Panc1 (cell line): ENCODE data around the gene UNC119B. TPM values are rescaled to one million over a fixed set of nuclear protein-coding genes. Genes with fewer than 3 reads are reported as not detected.

Experiments used
- ATAC-seq: fragments of 200-7000 bp; cut with Tn5 transposase; 2 replicates; pipeline ENCODE4 v1.9.1; 2020; ENCODE audit warnings: mild to moderate bottlenecking, moderate library complexity
- BruUV-seq: library from RNA; stranded (reverse); fragments of 400-500 nt; replicated peaks from 2 replicates; lab custom pipeline; 2021; lab: Mats Ljungman, UMichigan
- CTCF ChIA-PET: fragments of 300-600 bp; sonication (Branson Sonifier 250); formaldehyde crosslinking; loops from one replicate; lab custom pipeline; 2022; ENCODE audit warnings: antibody characterized with exemption; lab: Charles Lee
- POLR2A ChIA-PET: fragments of 300-600 bp; sonication (Branson Sonifier 250); formaldehyde crosslinking; loops from one replicate; lab custom pipeline; 2022; ENCODE audit warnings: antibody characterized with exemption; lab: Charles Lee
- DNase-seq: peaks from one replicate; pipeline ENCODE4 v3.0.0-alpha.2; 2010; ENCODE audit warnings: low read depth, low spot score
- H3K27ac ChIP-seq: 2 replicates; pipeline ENCODE4 v1.5.1; 2011; ENCODE audit warnings: mild to moderate bottlenecking, low read length, inconsistent platforms
- H3K27me3 ChIP-seq: fragments of 200-500 bp; sonication (Bioruptor generic); 2 replicates; pipeline ENCODE4 v1.6.0; 2014; ENCODE audit warnings: low read length, inconsistent platforms; ENCODE audit not compliant: control insufficient read depth, insufficient read depth
- H3K36me3 ChIP-seq: fragments of 200-500 bp; sonication (Bioruptor generic); 2 replicates; pipeline ENCODE4 v1.5.1; 2014; ENCODE audit warnings: inconsistent platforms, mild to moderate bottlenecking, low read length, moderate library complexity; ENCODE audit not compliant: control insufficient read depth, insufficient read depth
- H3K4me1 ChIP-seq: 2 replicates; pipeline ENCODE4 v1.5.1; 2011; ENCODE audit warnings: inconsistent platforms, mild to moderate bottlenecking, low read length, moderate library complexity; ENCODE audit not compliant: control insufficient read depth, insufficient read depth
- H3K4me3 ChIP-seq, 2 experiments: 2 replicates each; pipeline ENCODE4 v1.5.1; 2011 to 2012; ENCODE audit warnings: low read depth in 2 of 2, low read length in 2 of 2, mild to moderate bottlenecking in 2 of 2, inconsistent platforms in 1 of 2, moderate library complexity in 1 of 2
- H3K9me3 ChIP-seq: fragments of 200-500 bp; sonication (Bioruptor generic); 2 replicates; pipeline ENCODE4 v1.5.1; 2014; ENCODE audit warnings: low read depth, mild to moderate bottlenecking, inconsistent platforms, low read length, moderate library complexity; ENCODE audit not compliant: control insufficient read depth, insufficient read depth
- CTCF ChIP-seq: fragments of 450-650 bp; IDR thresholded peaks from 2 replicates; pipeline ENCODE4 v1.5.1; 2017; ENCODE audit warnings: mild to moderate bottlenecking
- POLR2AphosphoS5 ChIP-seq: IDR thresholded peaks from 2 replicates; pipeline ENCODE4 v1.6.1; 2012; ENCODE audit warnings: mild to moderate bottlenecking, low read depth, low read length, moderate library complexity
- SIN3A ChIP-seq: IDR thresholded peaks from 2 replicates; pipeline ENCODE4 v1.6.1; 2012; ENCODE audit warnings: low read depth, mild to moderate bottlenecking, low read length, moderate library complexity, borderline replicate concordance; ENCODE audit not compliant: insufficient read depth
- TCF7L2 ChIP-seq: IDR thresholded peaks from 2 replicates; pipeline ENCODE4 v1.6.1; 2011; ENCODE audit warnings: mild to moderate bottlenecking, low read depth, low read length, inconsistent platforms
- in situ Hi-C: cut with HindIII; loops from 2 replicates; pipeline ENCODE4 v1.10.0; 2016; ENCODE audit warnings: low sequenced_read_pairs, low pct_unique_long_range_greater_than_20kb
- intact Hi-C: fragments of 100-400 bp; cut with micrococcal nuclease; formaldehyde crosslinking; loops from one replicate; pipeline ENCODE4 v1.10.0; 2022; ENCODE audit not compliant: unreplicated experiment
- total RNA-seq: library from RNA; stranded (reverse); gene quantifications from one replicate; pipeline ENCODE4 v1.2.1, GENCODE V29; 2021; ENCODE audit not compliant: unreplicated experiment
- TF ChIP-seq, protein P1 (sequence below), 2 experiments: IDR thresholded peaks; 2 replicates each; pipeline ENCODE4 v1.6.1; 2011 to 2012; ENCODE audit warnings: low read depth in 2 of 2, control low read depth in 1 of 2, low read length in 1 of 2, mild to moderate bottlenecking in 1 of 2, moderate library complexity in 1 of 2; ENCODE audit not compliant: insufficient read depth in 1 of 2

UNC119B gene
- total RNA-seq, 1 experiment from 2014 or later: 26.0 TPM

- no peaks in the 10 kb centered on the region for H3K9me3 ChIP-seq
- in situ Hi-C loops: no loop called here
- peaks cover 9% of the 10 kb centered on the region for H3K36me3 ChIP-seq
- peak overlapping the region; percentile 77 to 86 for H3K4me3 ChIP-seq
- TF ChIP-seq POLR2AphosphoS5 (no peak), SIN3A (no peak), TCF7L2 (no peak), CTCF (no peak)
- TF ChIP-seq, protein P1, sequence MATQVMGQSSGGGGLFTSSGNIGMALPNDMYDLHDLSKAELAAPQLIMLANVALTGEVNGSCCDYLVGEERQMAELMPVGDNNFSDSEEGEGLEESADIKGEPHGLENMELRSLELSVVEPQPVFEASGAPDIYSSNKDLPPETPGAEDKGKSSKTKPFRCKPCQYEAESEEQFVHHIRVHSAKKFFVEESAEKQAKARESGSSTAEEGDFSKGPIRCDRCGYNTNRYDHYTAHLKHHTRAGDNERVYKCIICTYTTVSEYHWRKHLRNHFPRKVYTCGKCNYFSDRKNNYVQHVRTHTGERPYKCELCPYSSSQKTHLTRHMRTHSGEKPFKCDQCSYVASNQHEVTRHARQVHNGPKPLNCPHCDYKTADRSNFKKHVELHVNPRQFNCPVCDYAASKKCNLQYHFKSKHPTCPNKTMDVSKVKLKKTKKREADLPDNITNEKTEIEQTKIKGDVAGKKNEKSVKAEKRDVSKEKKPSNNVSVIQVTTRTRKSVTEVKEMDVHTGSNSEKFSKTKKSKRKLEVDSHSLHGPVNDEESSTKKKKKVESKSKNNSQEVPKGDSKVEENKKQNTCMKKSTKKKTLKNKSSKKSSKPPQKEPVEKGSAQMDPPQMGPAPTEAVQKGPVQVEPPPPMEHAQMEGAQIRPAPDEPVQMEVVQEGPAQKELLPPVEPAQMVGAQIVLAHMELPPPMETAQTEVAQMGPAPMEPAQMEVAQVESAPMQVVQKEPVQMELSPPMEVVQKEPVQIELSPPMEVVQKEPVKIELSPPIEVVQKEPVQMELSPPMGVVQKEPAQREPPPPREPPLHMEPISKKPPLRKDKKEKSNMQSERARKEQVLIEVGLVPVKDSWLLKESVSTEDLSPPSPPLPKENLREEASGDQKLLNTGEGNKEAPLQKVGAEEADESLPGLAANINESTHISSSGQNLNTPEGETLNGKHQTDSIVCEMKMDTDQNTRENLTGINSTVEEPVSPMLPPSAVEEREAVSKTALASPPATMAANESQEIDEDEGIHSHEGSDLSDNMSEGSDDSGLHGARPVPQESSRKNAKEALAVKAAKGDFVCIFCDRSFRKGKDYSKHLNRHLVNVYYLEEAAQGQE (IDR thresholded peaks at IDR 0.05; ENCODE audit: insufficient read depth in 1 of 2, low read depth in 2 of 2, low read length in 1 of 2): no peak
- intact Hi-C loops: loop anchor here (5.0 kb wide), 1 partner anchor 64 kb away; no protein-coding TSS in a partner anchor
- H3K4me1 ChIP-seq: peaks cover 15% of the 10 kb centered on the region
- ATAC-seq: peak; percentile 57
- CTCF ChIA-PET: no interaction called here
- DNase-seq: no peak
- no peaks in the 10 kb centered on the region for H3K27me3 ChIP-seq
- BruUV-seq: no TSS peak
- peak overlapping the region; percentile 80 for H3K27ac ChIP-seq
- POLR2A ChIA-PET: interaction anchor here (0.5 to 0.7 kb wide), 3 partner anchors 20 to 155 kb away, joined by 3 to 7 read pairs (median 4); no protein-coding TSS in a partner anchor
Observed at GRCh38 chr12:120710805-120711296, 593 bp downstream of the UNC119B start.

- Histone ChIP-seq H3K27me3 (no peaks in the 10 kb centered on the region), H3K27ac (peak overlapping the region; percentile 80), H3K9me3 (no peaks in the 10 kb centered on the region), H3K36me3 (peaks cover 13% of the 10 kb centered on the region), H3K4me1 (peaks cover 15% of the 10 kb centered on the region), H3K4me3 (peak overlapping the region; percentile 77 to 86)
- ATAC-seq: no peak
- DNase-seq: no peak
- in situ Hi-C loops: no loop called here
- TF ChIP-seq, protein P1 (IDR thresholded peaks at IDR 0.05; ENCODE audit: insufficient read depth in 1 of 2, low read depth in 2 of 2, low read length in 1 of 2): no peak
- TF ChIP-seq SIN3A (no peak), TCF7L2 (no peak), CTCF (no peak), POLR2AphosphoS5 (no peak)
- intact Hi-C loops: loop anchor here (5.0 kb wide), 1 partner anchor 64 kb away; no protein-coding TSS in a partner anchor
- ChIA-PET POLR2A (interaction anchor here (0.6 kb wide), 1 partner anchor 155 kb away, joined by 7 read pairs; no protein-coding TSS in a partner anchor), CTCF (no interaction called here)
- BruUV-seq: no TSS peak
Observed at GRCh38 chr12:120711411-120711810, 1.2 kb downstream of the UNC119B start.
